Measurements from ENCODE around the gene MYBBP1A.

DNA sequence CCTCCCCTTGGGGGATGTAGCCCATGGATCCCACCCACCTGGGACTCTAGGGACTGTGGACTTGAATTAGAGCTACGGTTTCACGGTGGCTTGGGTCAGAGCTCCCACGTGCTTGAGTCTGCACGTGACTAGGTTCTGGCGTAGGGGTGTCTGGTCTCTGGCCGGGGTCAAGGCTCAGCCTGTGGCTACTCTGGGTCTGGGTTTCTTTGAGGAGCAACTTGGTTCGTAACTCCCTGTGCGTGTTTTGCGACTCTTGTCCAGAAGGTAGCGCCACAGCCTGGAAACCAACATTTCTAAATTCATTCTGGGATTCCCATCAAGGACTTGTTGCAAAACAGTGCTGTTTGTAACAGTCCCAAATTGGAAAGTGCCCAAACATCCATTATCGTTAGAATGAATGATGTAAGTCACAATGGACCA is 5.7 kb upstream of the MYBBP1A start:
- TF ChIP-seq, protein P1, sequence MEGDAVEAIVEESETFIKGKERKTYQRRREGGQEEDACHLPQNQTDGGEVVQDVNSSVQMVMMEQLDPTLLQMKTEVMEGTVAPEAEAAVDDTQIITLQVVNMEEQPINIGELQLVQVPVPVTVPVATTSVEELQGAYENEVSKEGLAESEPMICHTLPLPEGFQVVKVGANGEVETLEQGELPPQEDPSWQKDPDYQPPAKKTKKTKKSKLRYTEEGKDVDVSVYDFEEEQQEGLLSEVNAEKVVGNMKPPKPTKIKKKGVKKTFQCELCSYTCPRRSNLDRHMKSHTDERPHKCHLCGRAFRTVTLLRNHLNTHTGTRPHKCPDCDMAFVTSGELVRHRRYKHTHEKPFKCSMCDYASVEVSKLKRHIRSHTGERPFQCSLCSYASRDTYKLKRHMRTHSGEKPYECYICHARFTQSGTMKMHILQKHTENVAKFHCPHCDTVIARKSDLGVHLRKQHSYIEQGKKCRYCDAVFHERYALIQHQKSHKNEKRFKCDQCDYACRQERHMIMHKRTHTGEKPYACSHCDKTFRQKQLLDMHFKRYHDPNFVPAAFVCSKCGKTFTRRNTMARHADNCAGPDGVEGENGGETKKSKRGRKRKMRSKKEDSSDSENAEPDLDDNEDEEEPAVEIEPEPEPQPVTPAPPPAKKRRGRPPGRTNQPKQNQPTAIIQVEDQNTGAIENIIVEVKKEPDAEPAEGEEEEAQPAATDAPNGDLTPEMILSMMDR (IDR thresholded peaks at IDR 0.05; ENCODE audit: low read depth, low read length): no peak
- no peak for TF ChIP-seq POLR2A (IDR thresholded peaks at IDR 0.05; ENCODE audit: extremely low read depth, insufficient read length)
- TF ChIP-seq, protein P2, sequence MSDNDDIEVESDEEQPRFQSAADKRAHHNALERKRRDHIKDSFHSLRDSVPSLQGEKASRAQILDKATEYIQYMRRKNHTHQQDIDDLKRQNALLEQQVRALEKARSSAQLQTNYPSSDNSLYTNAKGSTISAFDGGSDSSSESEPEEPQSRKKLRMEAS (IDR thresholded peaks at IDR 0.05; ENCODE audit: low read depth, low read length): no peak
- no peak for TF ChIP-seq MYC (IDR thresholded peaks at IDR 0.05; ENCODE audit: low read depth, low read length)

Data from NB4 (cell line).